Coronary artery (tissue), 2 donors: ENCODE results near the gene SMIM29.

Experiments used
- DNase-seq: peaks from one replicate; pipeline ENCODE4 v3.0.0-alpha.2; 2017; ENCODE audit warnings: low spot score
- H3K27ac ChIP-seq, 2 donors: fragments of 200-600 bp; sonication (generic); one replicate each; pipeline ENCODE4 v1.5.1; 2016 to 2019
- H3K4me3 ChIP-seq: fragments of 200-600 bp; sonication (generic); 2 replicates; pipeline ENCODE4 v1.5.1; 2016; ENCODE audit warnings: mild to moderate bottlenecking, moderate library complexity
- TF ChIP-seq, protein P1 (sequence below): fragments of 200-600 bp; sonication (generic); IDR thresholded peaks from one replicate; pipeline ENCODE4 v1.5.1; 2019; ENCODE audit warnings: antibody characterized with exemption

SMIM29 gene

GRCh38 chr6:34226731-34227586, 21.8 kb downstream of the SMIM29 start:
- Histone ChIP-seq H3K27ac (no peak overlapping the region), H3K4me3 (no peak overlapping the region)
- TF ChIP-seq, protein P1, sequence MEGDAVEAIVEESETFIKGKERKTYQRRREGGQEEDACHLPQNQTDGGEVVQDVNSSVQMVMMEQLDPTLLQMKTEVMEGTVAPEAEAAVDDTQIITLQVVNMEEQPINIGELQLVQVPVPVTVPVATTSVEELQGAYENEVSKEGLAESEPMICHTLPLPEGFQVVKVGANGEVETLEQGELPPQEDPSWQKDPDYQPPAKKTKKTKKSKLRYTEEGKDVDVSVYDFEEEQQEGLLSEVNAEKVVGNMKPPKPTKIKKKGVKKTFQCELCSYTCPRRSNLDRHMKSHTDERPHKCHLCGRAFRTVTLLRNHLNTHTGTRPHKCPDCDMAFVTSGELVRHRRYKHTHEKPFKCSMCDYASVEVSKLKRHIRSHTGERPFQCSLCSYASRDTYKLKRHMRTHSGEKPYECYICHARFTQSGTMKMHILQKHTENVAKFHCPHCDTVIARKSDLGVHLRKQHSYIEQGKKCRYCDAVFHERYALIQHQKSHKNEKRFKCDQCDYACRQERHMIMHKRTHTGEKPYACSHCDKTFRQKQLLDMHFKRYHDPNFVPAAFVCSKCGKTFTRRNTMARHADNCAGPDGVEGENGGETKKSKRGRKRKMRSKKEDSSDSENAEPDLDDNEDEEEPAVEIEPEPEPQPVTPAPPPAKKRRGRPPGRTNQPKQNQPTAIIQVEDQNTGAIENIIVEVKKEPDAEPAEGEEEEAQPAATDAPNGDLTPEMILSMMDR = no peak
- DNase-seq = no peak

- H3K4me3 ChIP-seq = no peak overlapping the region
- TF ChIP-seq, protein P1 = no peak
- H3K27ac ChIP-seq = no peak overlapping the region
- no peak for DNase-seq
Measured at GRCh38 chr6:34226066-34226465, 22.7 kb downstream of the SMIM29 start.

- no peak for DNase-seq
- H3K27ac ChIP-seq = no peak overlapping the region
- TF ChIP-seq, protein P1 = no peak
- no peak overlapping the region for H3K4me3 ChIP-seq
Measured at GRCh38 chr6:34225551-34225950, 23.3 kb downstream of the SMIM29 start.

DNA sequence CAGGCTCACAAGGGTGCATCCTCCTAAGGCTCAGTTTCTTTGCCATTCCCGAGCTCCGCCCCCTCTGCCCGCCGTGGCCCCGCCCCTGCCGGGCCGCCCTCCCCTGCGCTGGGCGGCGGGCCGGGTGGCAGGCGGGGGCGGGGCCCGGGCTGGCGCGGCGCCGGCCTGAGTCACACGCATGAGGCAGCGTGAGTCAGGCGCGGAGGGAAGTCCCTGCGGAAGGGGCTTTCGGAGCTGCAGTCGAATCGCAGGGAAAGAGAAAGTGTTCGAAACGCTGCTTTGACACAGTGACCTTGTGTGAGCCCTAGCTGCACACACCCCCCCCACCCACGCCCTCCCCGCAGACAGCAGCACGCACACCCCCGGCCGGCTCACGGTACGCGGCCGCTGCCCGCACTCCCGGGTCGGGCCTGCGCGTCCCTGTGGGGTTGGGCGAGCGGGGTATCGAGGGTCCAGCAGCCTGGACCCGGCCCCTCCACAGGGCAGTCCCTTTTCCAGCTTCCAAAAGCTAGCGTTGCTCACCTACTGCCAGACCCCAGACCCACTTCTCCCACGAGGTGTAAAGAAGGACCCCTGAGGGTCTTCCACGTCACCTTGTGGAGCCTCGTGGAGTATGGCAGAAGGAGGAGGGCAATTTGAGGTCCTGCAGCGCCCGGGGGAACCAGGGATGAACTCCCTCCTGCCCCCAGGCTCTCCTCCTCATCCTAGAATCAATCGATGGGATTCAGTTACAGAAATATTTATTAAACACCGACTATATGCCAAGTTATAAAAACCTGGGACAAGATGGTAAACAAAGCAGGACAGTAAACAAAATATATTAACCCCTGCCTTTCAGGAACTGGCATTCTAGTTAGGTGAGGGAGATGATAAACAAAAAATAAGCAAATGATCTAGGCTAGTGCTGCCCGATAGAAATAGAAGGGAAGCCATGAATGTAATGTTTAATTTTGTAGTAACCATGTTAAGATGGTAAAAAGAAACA, 24.6 kb downstream of the SMIM29 start:
- TF ChIP-seq, protein P1 = no peak
- peak; percentile 93 for DNase-seq
- H3K4me3 ChIP-seq = peak overlapping the region; percentile 84

DNA sequence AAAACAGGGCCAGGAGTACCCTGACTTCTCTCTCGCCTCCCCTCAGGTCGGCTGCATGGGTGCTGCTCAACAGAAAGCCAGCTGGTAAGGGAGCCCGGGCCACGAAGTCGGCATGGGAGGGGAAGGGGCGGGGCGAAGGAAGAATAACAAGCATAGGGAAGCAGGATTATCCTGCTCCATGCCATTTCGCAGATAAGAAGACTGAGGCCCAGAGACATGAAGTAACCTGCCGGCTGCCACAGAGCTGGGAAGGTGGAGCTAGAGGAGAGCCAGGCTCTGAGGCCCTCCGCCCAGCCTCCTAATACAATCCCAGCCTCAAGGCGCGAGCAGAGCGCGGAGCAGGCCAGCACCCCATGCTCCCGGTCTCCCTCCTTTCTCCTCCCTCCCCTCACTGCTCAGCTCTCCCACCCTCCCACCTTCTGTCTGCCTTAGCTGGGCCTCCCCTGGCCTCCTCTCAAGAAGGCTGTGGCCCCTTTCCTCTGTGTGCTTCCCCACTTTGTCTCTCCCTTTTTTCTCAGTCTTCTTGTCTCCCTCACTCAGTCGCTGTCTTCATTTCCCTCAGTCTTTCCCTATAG, 25.3 kb downstream of the SMIM29 start:
- TF ChIP-seq, protein P1 = no peak
- Histone ChIP-seq H3K4me3 (peak overlapping the region; percentile 84), H3K27ac (peak overlapping the region; percentile 60 to 62)
- no peak for DNase-seq

More for the DNA sequence above, 24.6 kb downstream of the SMIM29 start:
- peak overlapping the region; percentile 94 to 95 for H3K27ac ChIP-seq

- Histone ChIP-seq H3K4me3 (no peak overlapping the region), H3K27ac (no peak overlapping the region)
- DNase-seq = no peak
- TF ChIP-seq, protein P1 = no peak
Measured at GRCh38 chr6:34218691-34219090, 30.1 kb downstream of the SMIM29 start.
